ENCODE results near the gene POLR3C. TPM values are rescaled to one million over a fixed set of nuclear protein-coding genes. Genes with fewer than 3 reads are reported as not detected.

Gene POLR3C
- polyA plus RNA-seq, 10 donors: 18.2 to 22.9 (median 21.0) TPM

Other genes with a start within 250 kb of the POLR3C start
- gene GPR89A, start 216.2 kb upstream of the POLR3C start, polyA plus RNA-seq (ENCODE audit: insufficient read length in 10 of 10): 10 to 100 TPM in 8 of 10 donors, 1 to 10 TPM in 2; 9.7 to 19.1 (median 14.1) TPM
- gene PDZK1, start 116.8 kb upstream of the POLR3C start, polyA plus RNA-seq (ENCODE audit: insufficient read length in 10 of 10): 1 to 10 TPM in 4 of 10 donors, under 1 TPM in 6; 0.34 to 1.5 (median 0.91) TPM
- 1 to 10 TPM in 4 of 10 donors, under 1 TPM in 6; 0.25 to 1.8 (median 0.62) TPM for gene CD160, start 104.7 kb upstream of the POLR3C start, polyA plus RNA-seq (ENCODE audit: insufficient read length in 10 of 10)
- 10 to 100 TPM; 11.2 to 21.2 (median 15.5) TPM for gene RNF115, start 105 bp upstream of the POLR3C start, polyA plus RNA-seq (ENCODE audit: insufficient read length in 10 of 10)
- gene NUDT17, start 21.4 kb downstream of the POLR3C start, polyA plus RNA-seq (ENCODE audit: insufficient read length in 10 of 10): 10 to 100 TPM in 8 of 10 donors, 1 to 10 TPM in 2; 8.4 to 17.9 (median 12.9) TPM
- 10 to 100 TPM; 37.9 to 62.4 (median 45.7) TPM for gene PIAS3, start 34.9 kb downstream of the POLR3C start, polyA plus RNA-seq (ENCODE audit: insufficient read length in 10 of 10)
- 1 to 10 TPM; 1.8 to 4.6 (median 2.3) TPM for gene ANKRD35, start 61.7 kb downstream of the POLR3C start, polyA plus RNA-seq (ENCODE audit: insufficient read length in 10 of 10)
- gene ITGA10, start 85.8 kb downstream of the POLR3C start, polyA plus RNA-seq (ENCODE audit: insufficient read length in 10 of 10): 10 to 100 TPM in 2 of 10 donors, 1 to 10 TPM in 8; 2.4 to 17.0 (median 7.5) TPM
- 10 to 100 TPM; 19.5 to 27.3 (median 23.9) TPM for gene PEX11B, start 94.5 kb downstream of the POLR3C start, polyA plus RNA-seq (ENCODE audit: insufficient read length in 10 of 10)
- 100 to 1,000 TPM; 113 to 144 (median 122) TPM for gene RBM8A, start 103.3 kb downstream of the POLR3C start, polyA plus RNA-seq (ENCODE audit: insufficient read length in 10 of 10)
- gene LIX1L, start 133.8 kb downstream of the POLR3C start, polyA plus RNA-seq (ENCODE audit: insufficient read length in 10 of 10): 10 to 100 TPM; 26.1 to 33.0 (median 30.1) TPM
- gene ANKRD34A, start 140.4 kb downstream of the POLR3C start, polyA plus RNA-seq (ENCODE audit: insufficient read length in 10 of 10): 1 to 10 TPM in 6 of 10 donors, under 1 TPM in 4; 0.73 to 1.4 (median 1.1) TPM
- gene POLR3GL, start 140.5 kb downstream of the POLR3C start, polyA plus RNA-seq (ENCODE audit: insufficient read length in 10 of 10): 10 to 100 TPM; 32.9 to 41.1 (median 37.8) TPM
- gene TXNIP, start 172.4 kb downstream of the POLR3C start, polyA plus RNA-seq (ENCODE audit: insufficient read length in 10 of 10): 100 to 1,000 TPM; 214 to 318 (median 275) TPM
- 100 to 1,000 TPM; 103 to 254 (median 180) TPM for gene HJV, start 197.5 kb downstream of the POLR3C start, polyA plus RNA-seq (ENCODE audit: insufficient read length in 10 of 10)